ENCODE data around the gene CLEC11A. TPM values are rescaled to one million over a fixed set of nuclear protein-coding genes. Genes with fewer than 3 reads are reported as not detected.

CLEC11A gene
- total and polyA plus RNA-seq, 9 of the 15 experiments (the other 6 are each of a cell fraction or from before 2014, with no cell fraction given) = 0.39 to 43.9 (median 3.4) TPM

GRCh38 chr19:50759886-50760285 lies 36.7 kb downstream of the CLEC11A start (continued):
- no peak for TF ChIP-seq ZMIZ1 (IDR thresholded peaks at IDR 0.05; ENCODE audit: low read depth in 2 of 2, low read length in 2 of 2)
- TF ChIP-seq NEUROD1 (IDR thresholded peaks at IDR 0.05; ENCODE audit: borderline replicate concordance, low read depth, low read length, partially characterized antibody) = peak; percentile 10
- TF ChIP-seq SIX5 (IDR thresholded peaks at IDR 0.05; ENCODE audit: borderline replicate concordance in 1 of 2, insufficient read depth in 1 of 2, low read depth in 1 of 2, low read length in 2 of 2) = peak; percentile 69 to 81; a peak in 3 of 4 replicates
- TF ChIP-seq PKNOX1 (IDR thresholded peaks at IDR 0.05) = peak; percentile 25; the same call in 1 of the 2 replicates
- TF ChIP-seq EP400 (IDR thresholded peaks at IDR 0.05) = peak; percentile 40; the same call in 1 of the 2 replicates
- peak; percentile 20 for TF ChIP-seq TBP (optimal IDR thresholded peaks at IDR 0.05; ENCODE audit: low read depth, low read length)
- TF ChIP-seq NBN (IDR thresholded peaks at IDR 0.05; ENCODE audit: low read depth) = no peak
- no peak for TF ChIP-seq ZNF277 (CRISPR knock-in tag; IDR thresholded peaks at IDR 0.05; ENCODE audit: borderline replicate concordance)
- TF ChIP-seq BHLHE40 (IDR thresholded peaks at IDR 0.05; ENCODE audit: low read length) = 0 out of 2 replicates have a peak, but pooled peaks have one; percentile 12
- TF ChIP-seq POLR2AphosphoS5 (IDR thresholded peaks at IDR 0.05; ENCODE audit: control insufficient read depth, insufficient read depth, low read depth, low read length) = no peak
- no peak for TF ChIP-seq ILK (tag; IDR thresholded peaks at IDR 0.05; ENCODE audit: borderline replicate concordance, low read depth)
- TF ChIP-seq, protein P1, sequence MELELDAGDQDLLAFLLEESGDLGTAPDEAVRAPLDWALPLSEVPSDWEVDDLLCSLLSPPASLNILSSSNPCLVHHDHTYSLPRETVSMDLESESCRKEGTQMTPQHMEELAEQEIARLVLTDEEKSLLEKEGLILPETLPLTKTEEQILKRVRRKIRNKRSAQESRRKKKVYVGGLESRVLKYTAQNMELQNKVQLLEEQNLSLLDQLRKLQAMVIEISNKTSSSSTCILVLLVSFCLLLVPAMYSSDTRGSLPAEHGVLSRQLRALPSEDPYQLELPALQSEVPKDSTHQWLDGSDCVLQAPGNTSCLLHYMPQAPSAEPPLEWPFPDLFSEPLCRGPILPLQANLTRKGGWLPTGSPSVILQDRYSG (tag; conservative IDR thresholded peaks at IDR 0.05; ENCODE audit: low read depth) = peak; percentile 35; the same call in 1 of the 2 replicates
- TF ChIP-seq ZBTB8A (IDR thresholded peaks at IDR 0.05; ENCODE audit: partially characterized antibody) = no peak
- TF ChIP-seq ZNF143 (CRISPR knock-in tag; IDR thresholded peaks at IDR 0.05) = peak; percentile 90
- no peak for TF ChIP-seq HNRNPK (IDR thresholded peaks at IDR 0.05; ENCODE audit: low read depth, low read length, poor library complexity, severe bottlenecking)
- TF ChIP-seq RAD51 (IDR thresholded peaks at IDR 0.05; ENCODE audit: borderline replicate concordance, low read depth) = peak; percentile 95
- TF ChIP-seq NFYB (IDR thresholded peaks at IDR 0.05; ENCODE audit: extremely low read depth, insufficient read length) = peak; percentile 100
- no peak for TF ChIP-seq ID3 (CRISPR knock-in tag; IDR thresholded peaks at IDR 0.05)
- TF ChIP-seq ID3 (tag; IDR thresholded peaks at IDR 0.05) = peak; percentile 35; the same call in 1 of the 2 replicates
- no peak for TF ChIP-seq CREB1 (IDR thresholded peaks at IDR 0.05)
- no peak for TF ChIP-seq CREB1 (CRISPR knock-in tag; IDR thresholded peaks at IDR 0.05)
